ENCODE data around the gene CHTF18.

DNA sequence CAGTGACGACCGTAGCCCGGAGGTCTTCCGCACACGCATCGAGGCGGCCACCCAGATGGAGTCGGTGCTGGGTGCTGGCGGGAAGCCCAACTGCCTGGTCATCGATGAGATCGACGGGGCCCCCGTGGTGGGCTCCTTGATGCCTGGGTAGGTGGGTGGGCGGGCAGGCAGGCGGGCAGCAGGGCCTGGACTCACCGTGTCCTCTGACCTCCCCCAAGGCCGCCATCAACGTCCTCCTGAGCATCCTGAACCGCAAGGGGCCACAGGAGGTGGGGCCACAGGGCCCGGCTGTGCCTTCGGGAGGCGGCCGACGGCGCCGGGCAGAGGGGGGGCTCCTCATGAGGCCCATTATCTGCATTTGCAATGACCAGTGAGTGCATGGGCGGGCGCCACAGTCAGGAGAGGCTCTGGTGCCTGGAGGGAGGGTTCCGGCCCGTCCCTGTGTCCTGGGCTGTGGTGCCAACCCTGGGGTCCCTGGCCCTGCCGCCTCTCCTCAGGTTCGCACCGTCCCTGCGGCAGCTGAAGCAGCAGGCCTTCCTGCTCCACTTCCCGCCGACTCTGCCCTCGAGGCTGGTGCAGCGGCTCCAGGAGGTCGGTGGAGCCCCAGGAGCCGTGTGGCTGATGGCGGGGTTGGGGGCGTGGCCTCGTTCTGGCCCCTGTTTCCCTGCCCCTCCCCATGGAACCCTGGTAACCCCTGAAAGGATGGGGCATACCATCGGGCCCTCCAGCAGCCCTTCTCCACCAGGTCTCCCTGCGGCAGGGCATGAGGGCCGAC is 4.0 kb downstream of the CHTF18 start:
- no peak for TF ChIP-seq POLR2A (IDR thresholded peaks at IDR 0.05; ENCODE audit: low read depth, low read length)
- no peak for TF ChIP-seq POLR2AphosphoS5 (IDR thresholded peaks at IDR 0.05; ENCODE audit: low read depth, low read length)
- TF ChIP-seq TAF1 (IDR thresholded peaks at IDR 0.05; ENCODE audit: low read depth, low read length) = no peak
- TF ChIP-seq PAX5 (IDR thresholded peaks at IDR 0.05; ENCODE audit: insufficient read depth, low read length, severe bottlenecking) = no peak
- TF ChIP-seq SPI1 (IDR thresholded peaks at IDR 0.05; ENCODE audit: low read depth, low read length) = no peak

Data from GM12891 (cell line).